MG63 (cell line): ENCODE results near the gene GLI3. TPM values are rescaled to one million over a fixed set of nuclear protein-coding genes. Genes with fewer than 3 reads are reported as not detected.
A peak's percentile ranks its signal among the peaks of the same experiment; 100 is the strongest.

Experiments
- DNase-seq: peaks from one replicate; pipeline ENCODE4 v3.0.0-alpha.2; 2020
- H3K27me3 ChIP-seq: fragments of 250-450 bp; sonication (Bioruptor Pico); 2 replicates; pipeline ENCODE4 v1.5.1; 2020; ENCODE audit warnings: mild to moderate bottlenecking, moderate library complexity
- H3K36me3 ChIP-seq: fragments of 250-450 bp; sonication (Bioruptor Pico); 2 replicates; pipeline ENCODE4 v1.5.1; 2020; ENCODE audit warnings: mild to moderate bottlenecking, moderate library complexity
- H3K4me3 ChIP-seq: fragments of 250-450 bp; sonication (Bioruptor Pico); 2 replicates; pipeline ENCODE4 v1.5.1; 2020; ENCODE audit warnings: mild to moderate bottlenecking, moderate library complexity
- H3K9me3 ChIP-seq: fragments of 250-450 bp; sonication (Bioruptor Pico); 2 replicates; pipeline ENCODE4 v1.5.1; 2020; ENCODE audit warnings: mild to moderate bottlenecking, moderate library complexity
- total RNA-seq: library from RNA; depleted of rRNA; stranded (reverse); fragments of >200 nt; shearing (Covaris generic); gene quantifications from 2 replicates; pipeline ENCODE4 v1.2.3, GENCODE V29; 2014; ENCODE audit warnings: low replicate concordance

The GLI3 gene
- total RNA-seq, 1 experiment from 2014 or later: 0.59 TPM

DNA sequence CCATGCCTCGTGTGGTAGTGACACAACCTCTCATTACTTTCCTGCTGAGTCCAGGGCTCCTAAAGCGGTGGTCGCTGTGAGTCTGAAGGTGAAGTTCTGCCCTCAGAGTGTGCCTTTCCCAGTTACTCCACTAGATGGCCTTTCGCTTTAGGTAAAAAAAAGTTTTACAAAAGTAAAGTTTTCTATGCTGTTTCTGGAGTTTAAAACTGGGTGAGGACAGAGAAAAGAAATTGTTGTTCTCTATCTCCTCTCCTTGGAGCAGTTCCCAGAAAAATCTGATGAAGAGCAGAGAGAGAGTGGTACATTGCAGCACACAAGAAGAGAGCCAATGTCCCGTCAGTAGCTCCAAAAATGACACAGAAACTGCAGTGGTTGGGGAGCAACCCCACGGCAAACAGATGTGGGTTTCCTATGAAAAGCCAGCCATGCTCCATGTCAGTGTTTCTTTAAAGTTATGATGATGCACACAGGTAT, 257.1 kb downstream of the GLI3 start:
- no peaks in the 10 kb centered on the region for H3K36me3 ChIP-seq
- no peaks in the 10 kb centered on the region for H3K9me3 ChIP-seq
- H3K27me3 ChIP-seq: no peaks in the 10 kb centered on the region
- no peak for DNase-seq
- no peak overlapping the region for H3K4me3 ChIP-seq

DNA sequence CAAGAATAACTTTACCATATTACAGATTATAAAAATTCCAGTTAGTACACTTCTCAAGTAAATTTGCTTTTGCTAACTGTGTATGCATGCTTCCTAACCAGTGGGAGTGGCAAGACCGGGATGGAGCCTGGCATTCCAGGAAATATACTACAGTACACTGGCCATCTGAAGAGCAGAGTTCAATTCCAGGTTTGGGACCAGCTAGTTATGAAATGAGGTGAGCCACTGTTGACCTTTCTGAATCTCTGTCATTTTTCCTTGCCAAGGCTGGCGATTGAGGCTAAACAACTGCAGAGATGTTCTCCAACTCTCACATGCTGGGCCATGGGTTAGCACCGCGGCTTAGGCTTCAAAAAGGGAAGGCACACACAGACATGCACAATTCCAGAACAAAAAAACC, 258.2 kb downstream of the GLI3 start:
- Histone ChIP-seq H3K9me3 (no peaks in the 10 kb centered on the region), H3K27me3 (no peaks in the 10 kb centered on the region), H3K36me3 (no peaks in the 10 kb centered on the region), H3K4me3 (no peak overlapping the region)
- DNase-seq: no peak

DNA sequence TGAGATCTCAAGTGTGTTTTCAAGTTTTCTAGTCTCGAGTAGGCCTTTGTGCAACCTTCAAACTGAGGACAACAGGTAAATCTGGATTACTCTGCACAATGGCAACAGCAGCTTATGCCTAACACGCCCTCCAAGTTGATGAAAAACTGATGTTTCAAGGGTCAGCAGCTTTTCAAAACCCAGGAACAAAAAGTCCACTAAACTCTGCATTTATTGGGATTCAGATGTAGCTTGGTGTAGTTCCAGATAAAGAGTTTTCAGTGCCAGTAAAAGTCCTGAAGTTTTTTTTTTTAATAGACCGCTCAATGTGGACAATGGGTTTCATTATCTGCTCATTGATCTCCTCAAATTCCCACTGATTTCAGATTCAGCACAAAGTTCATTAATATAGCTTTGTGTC, 259.3 kb downstream of the GLI3 start:
- H3K4me3 ChIP-seq: no peak overlapping the region
- no peak for DNase-seq
- no peaks in the 10 kb centered on the region for H3K36me3 ChIP-seq
- no peaks in the 10 kb centered on the region for H3K27me3 ChIP-seq
- no peaks in the 10 kb centered on the region for H3K9me3 ChIP-seq

DNA sequence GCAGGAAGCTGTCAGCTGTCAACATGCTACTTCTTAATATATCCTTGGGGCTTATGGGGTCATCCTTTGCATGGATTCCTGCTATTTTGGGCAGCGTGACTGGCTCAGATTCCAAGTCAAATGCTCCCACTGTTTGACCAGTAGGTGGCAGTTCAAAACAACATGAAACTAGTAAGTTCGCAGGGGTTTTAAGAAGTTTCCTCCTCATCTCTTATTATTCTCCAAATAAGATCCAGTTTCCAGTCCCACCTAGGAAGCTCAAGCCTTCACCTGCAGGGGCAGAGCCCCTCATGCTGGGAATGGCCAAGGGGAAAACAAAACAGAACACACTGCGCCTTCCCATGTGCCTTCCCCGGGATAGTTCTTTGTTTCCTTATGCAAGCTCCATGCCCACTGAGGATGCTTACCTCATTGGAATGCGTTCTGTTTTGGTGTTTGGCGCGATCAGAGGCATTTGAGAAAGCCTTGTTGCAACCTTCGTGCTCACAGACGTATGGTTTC, 259.8 kb downstream of the GLI3 start:
- DNase-seq: no peak
- Histone ChIP-seq H3K9me3 (no peaks in the 10 kb centered on the region), H3K27me3 (no peaks in the 10 kb centered on the region), H3K4me3 (no peak overlapping the region), H3K36me3 (no peaks in the 10 kb centered on the region)

DNA sequence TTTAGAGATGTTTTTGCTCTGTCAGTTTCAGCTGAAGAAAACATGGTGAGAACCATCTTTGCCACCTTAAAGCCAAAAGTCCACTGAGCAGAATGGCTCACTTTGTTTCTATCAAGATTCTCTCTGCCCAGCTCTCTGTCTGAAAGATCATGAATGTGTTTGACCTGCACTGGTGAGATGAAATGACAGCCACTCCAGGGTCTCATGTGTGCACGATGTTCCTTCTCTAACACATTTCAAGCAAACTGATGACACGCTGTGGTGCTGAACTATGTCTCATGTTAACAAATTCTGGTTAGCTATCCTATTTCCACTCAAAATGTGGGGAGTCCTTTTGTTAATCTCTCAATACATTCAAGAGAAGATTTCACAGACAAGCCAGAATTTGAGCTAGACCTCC, 260.6 kb downstream of the GLI3 start:
- DNase-seq: no peak
- Histone ChIP-seq H3K9me3 (no peaks in the 10 kb centered on the region), H3K27me3 (no peaks in the 10 kb centered on the region), H3K4me3 (no peak overlapping the region), H3K36me3 (no peaks in the 10 kb centered on the region)

DNA sequence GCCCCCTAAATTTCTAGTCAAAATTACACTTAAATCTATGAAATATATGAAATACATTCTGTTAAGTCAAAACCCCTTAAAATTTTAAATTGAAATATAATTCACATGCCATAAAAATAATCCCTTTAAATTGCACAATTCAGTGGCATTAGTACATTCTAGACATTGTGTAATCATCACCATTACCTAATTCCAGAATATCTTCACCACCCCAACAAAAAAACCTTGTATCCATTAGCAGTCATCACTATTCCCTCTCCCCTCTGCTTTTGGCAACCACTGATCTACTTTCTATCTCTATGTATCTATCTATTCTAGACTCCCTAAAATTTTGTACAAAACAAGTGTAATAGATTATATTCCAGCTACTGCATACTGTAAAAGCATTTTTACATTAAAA, 261.2 kb downstream of the GLI3 start:
- Histone ChIP-seq H3K9me3 (no peaks in the 10 kb centered on the region), H3K36me3 (no peaks in the 10 kb centered on the region), H3K27me3 (no peaks in the 10 kb centered on the region), H3K4me3 (no peak overlapping the region)
- no peak for DNase-seq

DNA sequence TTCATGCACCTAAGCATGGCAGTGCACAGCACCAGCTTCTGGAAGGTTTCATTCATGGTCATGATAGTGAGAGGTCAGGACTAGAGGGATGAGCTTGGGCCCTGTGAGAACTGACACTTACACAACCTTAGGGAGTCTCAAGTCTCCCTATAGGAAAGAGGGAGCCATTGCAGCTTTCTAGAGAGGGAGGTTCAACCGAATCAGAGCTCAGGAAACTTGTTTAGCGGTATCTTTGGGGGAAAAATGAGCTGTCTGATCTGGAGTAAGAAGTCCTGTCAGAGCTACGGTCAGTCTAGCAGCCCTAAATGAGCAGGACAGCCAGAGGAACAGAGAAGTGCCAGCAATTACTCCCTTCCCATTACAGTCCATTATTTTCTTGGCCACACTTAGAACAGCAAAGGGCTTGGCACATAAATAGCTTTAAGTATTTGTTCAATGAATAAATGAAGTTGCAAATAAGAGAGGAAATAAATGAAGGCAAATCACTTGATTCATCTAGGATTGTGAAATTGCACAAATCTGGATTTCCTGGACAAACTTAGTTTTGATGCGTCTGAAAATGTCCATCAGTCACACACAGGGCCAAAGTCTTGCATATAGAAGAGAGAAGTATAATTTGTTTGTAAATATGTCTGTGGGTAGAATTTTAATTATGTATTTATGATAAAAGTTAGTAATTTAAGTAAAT, 262.0 kb downstream of the GLI3 start:
- Histone ChIP-seq H3K27me3 (no peaks in the 10 kb centered on the region), H3K4me3 (no peak overlapping the region), H3K36me3 (no peaks in the 10 kb centered on the region), H3K9me3 (no peaks in the 10 kb centered on the region)
- DNase-seq: no peak

DNA sequence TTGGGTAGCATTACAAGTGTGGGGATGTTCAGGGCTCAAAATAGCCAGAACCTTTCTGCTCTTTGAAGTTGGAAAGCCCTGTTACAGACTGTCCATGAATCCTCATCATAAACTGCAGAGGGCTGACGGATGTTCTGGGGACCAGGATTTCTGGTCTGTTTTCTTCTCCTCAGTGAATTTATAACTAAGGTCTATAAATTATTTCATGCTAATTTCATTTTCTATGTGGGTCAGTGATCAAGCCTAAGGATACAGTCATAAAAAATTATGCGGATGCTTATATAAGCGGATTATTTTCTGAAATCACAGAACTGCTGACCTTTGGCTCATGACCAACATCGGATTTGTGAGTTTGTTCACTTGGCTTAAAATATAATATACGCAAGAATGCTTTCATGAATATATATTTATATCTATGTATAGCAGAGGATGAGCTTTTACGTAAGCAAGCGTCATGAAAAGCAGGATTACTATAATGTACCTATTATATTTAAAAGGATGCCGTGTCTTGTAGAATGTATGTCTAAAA, 263.7 kb downstream of the GLI3 start:
- Histone ChIP-seq H3K36me3 (no peaks in the 10 kb centered on the region), H3K27me3 (no peaks in the 10 kb centered on the region), H3K4me3 (no peak overlapping the region), H3K9me3 (no peaks in the 10 kb centered on the region)
- DNase-seq: no peak

DNA sequence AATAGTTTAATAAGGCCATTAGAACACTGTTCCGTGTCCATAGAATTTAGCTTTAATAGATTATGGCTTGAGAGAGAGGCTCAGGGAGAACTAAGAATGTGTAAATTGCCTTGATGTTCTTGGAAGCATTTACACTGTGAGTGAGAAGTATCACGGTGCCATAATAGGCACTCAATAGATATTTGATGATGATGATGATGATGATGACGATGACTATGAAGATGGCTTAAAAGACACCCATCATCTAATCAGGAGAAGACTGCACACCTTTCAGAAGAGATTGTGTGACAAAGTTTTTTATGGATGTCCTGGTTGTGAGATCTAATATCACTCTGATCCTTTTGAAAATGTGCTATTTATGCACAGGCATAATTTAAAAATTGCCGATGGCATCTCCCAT, 264.2 kb downstream of the GLI3 start:
- no peaks in the 10 kb centered on the region; the same call in 1 of the 2 replicates for H3K36me3 ChIP-seq
- H3K4me3 ChIP-seq: no peak overlapping the region
- no peaks in the 10 kb centered on the region for H3K9me3 ChIP-seq
- no peaks in the 10 kb centered on the region for H3K27me3 ChIP-seq
- DNase-seq: no peak

DNA sequence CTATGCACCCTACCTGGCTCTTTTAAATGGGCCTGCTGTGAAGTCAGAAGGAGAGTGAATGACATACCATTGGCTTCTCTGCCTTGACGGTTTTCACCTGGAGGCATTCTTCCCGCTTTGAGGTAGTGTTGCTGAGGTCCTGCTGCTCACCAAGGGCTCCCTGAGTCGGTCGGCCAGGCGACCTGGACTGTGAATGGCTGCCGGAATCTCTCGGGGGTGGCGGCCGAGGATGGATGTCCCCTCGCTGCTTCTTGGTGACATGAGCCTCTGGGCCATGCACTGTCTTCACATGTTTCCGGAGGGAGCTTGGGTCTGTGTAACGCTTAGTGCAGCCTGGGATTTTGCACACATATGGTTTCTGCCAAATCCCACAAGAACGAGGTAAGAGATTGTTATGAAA, 264.7 kb downstream of the GLI3 start:
- H3K4me3 ChIP-seq: no peak overlapping the region
- H3K36me3 ChIP-seq: no peaks in the 10 kb centered on the region; the same call in 1 of the 2 replicates

DNA sequence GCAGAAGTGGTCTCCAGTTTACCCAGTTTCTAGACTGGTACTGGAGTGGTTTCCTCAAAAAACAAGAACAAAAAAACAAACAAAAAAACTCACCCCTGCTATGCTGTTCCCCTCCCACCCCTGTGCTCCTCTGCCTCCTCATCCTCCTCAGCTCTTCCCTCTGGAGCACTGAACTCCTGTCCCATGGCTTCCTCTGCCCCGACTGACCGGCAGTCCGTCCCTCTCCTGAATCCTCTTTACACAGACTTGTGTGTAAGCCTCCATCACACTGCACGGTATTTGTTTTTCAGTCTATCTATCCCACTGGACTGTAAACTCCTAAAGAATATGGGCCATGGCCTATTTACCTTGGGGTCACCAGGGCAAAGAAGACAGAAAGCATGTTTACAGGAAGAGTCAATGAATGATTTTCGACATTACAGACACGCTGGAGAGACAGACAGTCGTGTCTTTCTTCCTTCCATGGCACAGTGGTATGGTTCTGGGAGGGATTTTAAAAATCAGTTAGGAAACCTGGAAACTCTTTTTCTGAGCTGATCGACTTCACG, 265.3 kb downstream of the GLI3 start:
- H3K4me3 ChIP-seq: no peak overlapping the region
- no peak for DNase-seq
- H3K9me3 ChIP-seq: no peaks in the 10 kb centered on the region
- H3K27me3 ChIP-seq: no peaks in the 10 kb centered on the region
- no peaks in the 10 kb centered on the region; the same call in 1 of the 2 replicates for H3K36me3 ChIP-seq

More for the DNA sequence above, 264.7 kb downstream of the GLI3 start:
- Histone ChIP-seq H3K9me3 (no peaks in the 10 kb centered on the region), H3K27me3 (no peaks in the 10 kb centered on the region)
- no peak for DNase-seq

DNA sequence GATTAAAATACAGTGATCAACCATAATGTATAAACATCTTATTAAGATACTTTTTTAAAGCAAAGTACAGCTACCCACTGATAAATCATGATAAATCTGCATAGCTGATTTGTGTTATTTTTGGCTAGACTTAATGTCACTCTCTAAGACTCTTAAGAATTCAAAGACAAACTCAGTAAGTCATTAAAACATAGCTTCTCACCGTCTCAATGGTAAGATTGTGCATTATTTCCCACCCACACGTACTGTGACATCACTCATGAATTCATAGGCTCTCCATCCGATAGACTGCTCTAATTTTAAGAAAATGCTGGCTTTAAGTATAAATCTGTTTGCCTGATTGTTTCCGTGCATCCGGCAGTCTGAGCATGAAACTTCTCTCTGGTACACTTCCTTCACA, 266.1 kb downstream of the GLI3 start:
- no peak for DNase-seq
- no peak overlapping the region for H3K4me3 ChIP-seq
- no peaks in the 10 kb centered on the region; the same call in 1 of the 2 replicates for H3K36me3 ChIP-seq
- H3K27me3 ChIP-seq: no peaks in the 10 kb centered on the region
- no peaks in the 10 kb centered on the region for H3K9me3 ChIP-seq

DNA sequence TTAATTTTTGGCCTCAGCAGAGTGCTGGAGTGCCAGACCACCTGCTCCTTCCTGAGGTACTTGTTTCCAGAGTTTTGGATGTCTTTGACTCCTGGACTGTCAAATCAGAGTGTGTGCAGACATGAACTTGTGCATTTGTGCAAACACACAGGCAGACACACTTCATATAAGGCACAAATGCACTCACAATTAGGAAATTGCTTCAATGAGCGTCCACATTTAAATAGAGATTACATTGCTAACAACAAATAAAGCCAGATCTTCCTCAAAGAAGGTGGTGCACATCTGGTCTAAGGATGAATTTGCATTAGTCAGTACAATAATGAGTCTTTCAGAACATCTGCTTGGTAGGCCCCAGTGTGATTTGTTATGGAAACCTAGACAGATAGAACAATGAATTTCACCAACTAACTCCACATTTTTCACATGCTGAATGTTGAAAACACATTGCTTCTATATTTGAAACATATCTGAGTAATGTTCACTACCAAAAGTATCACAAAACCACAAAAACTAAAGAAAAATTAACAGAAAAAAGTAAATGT, 267.4 kb downstream of the GLI3 start:
- Histone ChIP-seq H3K9me3 (no peaks in the 10 kb centered on the region), H3K36me3 (no peaks in the 10 kb centered on the region; the same call in 1 of the 2 replicates), H3K4me3 (no peak overlapping the region), H3K27me3 (no peaks in the 10 kb centered on the region)
- no peak for DNase-seq

DNA sequence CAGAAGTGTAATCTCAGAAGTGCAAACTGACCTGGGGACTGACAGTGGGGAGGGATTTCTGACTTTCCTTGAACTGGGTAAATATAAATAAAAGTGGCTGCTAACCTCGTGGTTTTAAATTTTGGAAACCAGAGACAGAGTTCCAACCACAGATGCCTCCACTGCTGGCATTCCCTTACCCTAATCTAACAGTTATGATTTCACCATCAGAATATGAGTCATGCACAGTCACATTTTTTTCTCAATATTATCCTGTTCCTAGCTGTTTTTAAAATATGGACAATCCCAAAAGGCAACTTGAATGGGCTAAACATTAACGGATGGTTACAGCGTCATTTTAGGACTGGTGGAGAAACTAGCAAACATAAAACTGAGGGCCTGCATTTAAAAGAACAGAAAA, 269.9 kb downstream of the GLI3 start:
- Histone ChIP-seq H3K36me3 (no peaks in the 10 kb centered on the region; the same call in 1 of the 2 replicates), H3K9me3 (no peaks in the 10 kb centered on the region), H3K4me3 (no peak overlapping the region), H3K27me3 (no peaks in the 10 kb centered on the region)
- peak; percentile 18 for DNase-seq

DNA sequence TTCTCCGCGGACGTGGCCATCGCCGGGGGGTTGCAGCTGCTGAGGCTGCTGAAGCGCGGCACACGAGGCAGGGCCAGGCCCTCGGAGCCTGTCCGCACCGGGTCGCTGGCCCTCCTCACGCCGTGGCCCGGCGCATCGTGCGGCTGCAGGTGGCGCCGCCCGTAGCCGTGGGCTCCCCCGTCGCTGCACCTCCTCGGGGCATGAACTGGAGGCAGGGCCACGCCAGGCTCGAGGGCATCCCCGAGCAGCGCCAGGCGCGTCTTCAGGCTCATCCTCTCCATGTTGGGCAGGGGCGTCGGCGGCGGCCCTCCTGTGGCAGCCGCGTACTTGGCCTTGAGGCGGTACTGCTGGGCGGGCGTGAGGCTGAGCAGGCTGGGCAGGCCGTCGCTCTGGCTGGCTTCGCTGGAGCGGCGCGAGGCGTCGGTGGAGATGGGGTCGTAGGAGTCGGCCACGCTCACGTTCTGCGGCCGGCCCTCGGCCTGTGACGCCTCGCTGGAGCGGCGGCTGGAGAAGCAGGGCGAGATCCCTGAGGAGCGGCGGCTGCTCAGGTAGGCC, 271.0 kb downstream of the GLI3 start:
- H3K36me3 ChIP-seq: no peaks in the 10 kb centered on the region; the same call in 1 of the 2 replicates
- H3K9me3 ChIP-seq: no peaks in the 10 kb centered on the region
- H3K4me3 ChIP-seq: no peak overlapping the region
- DNase-seq: no peak
- H3K27me3 ChIP-seq: no peaks in the 10 kb centered on the region

DNA sequence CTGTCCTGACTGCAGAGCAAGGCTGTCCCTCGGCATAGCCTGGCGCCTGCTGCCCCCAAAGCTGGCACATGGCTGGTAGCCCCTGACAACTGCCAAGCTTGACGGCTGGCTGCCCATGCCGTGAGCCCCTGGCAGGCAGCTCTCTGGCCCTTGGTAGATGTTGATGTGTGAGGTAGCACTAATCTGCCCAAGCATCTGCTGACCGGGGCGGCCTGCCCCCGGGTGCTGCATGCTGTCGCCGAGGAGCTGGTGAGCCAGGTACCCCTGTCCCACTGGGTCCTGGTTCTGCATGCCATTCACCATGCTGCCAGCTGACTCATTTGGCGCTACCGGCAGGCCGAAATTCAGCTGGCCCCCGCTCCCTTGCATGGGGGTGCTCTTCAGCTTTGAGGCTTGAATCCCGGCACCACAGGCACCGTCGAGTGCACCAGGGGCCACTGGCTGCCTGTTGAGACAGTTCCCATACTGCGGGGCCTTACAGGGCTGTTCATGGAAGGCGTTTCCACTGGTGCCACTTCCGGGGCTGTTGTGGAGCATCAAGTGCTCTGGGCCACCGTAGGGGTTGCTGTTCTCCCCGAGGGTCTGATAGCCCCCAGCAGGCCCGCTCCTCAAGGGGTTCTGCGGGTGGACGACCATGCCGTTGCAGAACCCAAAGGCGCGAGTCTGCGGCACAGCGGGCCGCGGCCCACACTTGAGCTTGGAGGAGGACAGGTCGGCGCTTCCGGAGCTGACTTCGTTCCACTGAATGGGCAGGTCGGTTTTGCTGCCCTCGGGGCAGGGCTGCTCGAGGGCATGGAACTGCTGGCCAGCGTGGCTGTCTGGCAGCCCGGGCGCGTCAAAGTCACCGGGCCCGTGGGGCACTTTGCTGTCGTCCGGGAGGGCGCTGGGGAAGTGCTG, 271.9 kb downstream of the GLI3 start:
- no peaks in the 10 kb centered on the region for H3K27me3 ChIP-seq
- no peaks in the 10 kb centered on the region for H3K9me3 ChIP-seq
- H3K36me3 ChIP-seq: no peaks in the 10 kb centered on the region; the same call in 1 of the 2 replicates
- no peak overlapping the region for H3K4me3 ChIP-seq
- no peak for DNase-seq
